CD4-positive, CD25-positive, alpha-beta regulatory T cell (primary cell): ENCODE results near the gene DEFB125. TPM values are rescaled to one million over a fixed set of nuclear protein-coding genes. Genes with fewer than 3 reads are reported as not detected.
A peak's percentile ranks its signal among the peaks of the same experiment; 100 is the strongest.
"Not testable (repeated sequence)": the region's sequence is repeated elsewhere in the genome, so short reads cannot be mapped to it uniquely, and the experiment has no call there.

ENCODE experiments used
- ATAC-seq, 2 donors: fragments of 150-1000 bp; cut with Tn5 transposase; one replicate each; pipeline ENCODE4 v1.10.0; 2021; ENCODE audit warnings: low read depth in 2 of 2, moderate number of reproducible peaks in 2 of 2, moderate library complexity in 1 of 2
- DNase-seq, 3 donors: peaks; one replicate each; pipeline versions ENCODE4 v3.0.0 to v3.0.0-alpha.2; 2012 to 2022; ENCODE audit warnings: mixed read lengths in 1 of 3
- H3K27ac ChIP-seq: one replicate; pipeline ENCODE4 v1.7.0; 2013; ENCODE audit warnings: mild to moderate bottlenecking, low read length; ENCODE audit not compliant: insufficient read depth, poor library complexity, severe bottlenecking
- H3K27me3 ChIP-seq: one replicate; pipeline ENCODE4 v1.7.0; 2013; ENCODE audit warnings: low read length; ENCODE audit not compliant: control insufficient read depth, insufficient read depth
- H3K36me3 ChIP-seq: one replicate; pipeline ENCODE4 v1.7.0; 2013; ENCODE audit warnings: mild to moderate bottlenecking, low read length, moderate library complexity; ENCODE audit not compliant: control insufficient read depth, insufficient read depth
- H3K4me1 ChIP-seq: 2 replicates; pipeline ENCODE4 v1.7.0; 2013; ENCODE audit warnings: mild to moderate bottlenecking, low read length; ENCODE audit not compliant: insufficient read depth, control insufficient read depth, poor library complexity, severe bottlenecking
- H3K4me3 ChIP-seq: one replicate; pipeline ENCODE4 v1.7.0; 2013; ENCODE audit warnings: low read depth, mild to moderate bottlenecking, low read length, moderate library complexity
- H3K9me3 ChIP-seq, 2 experiments: 1 replicate in 1 of 2; 2 replicates in 1 of 2; pipeline ENCODE4 v1.7.0; 2013; ENCODE audit warnings: low read length in 2 of 2, mild to moderate bottlenecking in 1 of 2, moderate library complexity in 1 of 2; ENCODE audit not compliant: control insufficient read depth in 2 of 2
- H3K27ac Mint-ChIP-seq, 3 donors: one replicate each; pipeline ENCODE4 v1.8.0; 2020 to 2022; ENCODE audit warnings: mild to moderate bottlenecking in 3 of 3, mixed read lengths in 3 of 3, moderate library complexity in 2 of 3
- H3K27me3 Mint-ChIP-seq: one replicate; pipeline ENCODE4 v1.8.0; 2022; ENCODE audit warnings: mild to moderate bottlenecking, mixed read lengths
- H3K36me3 Mint-ChIP-seq: one replicate; pipeline ENCODE4 v1.8.0; 2020; ENCODE audit warnings: mixed read lengths
- H3K4me1 Mint-ChIP-seq, 4 donors: one replicate each; pipeline ENCODE4 v1.8.0; 2020 to 2022; ENCODE audit warnings: mixed read lengths in 4 of 4, mild to moderate bottlenecking in 1 of 4
- H3K4me3 Mint-ChIP-seq, 4 donors: one replicate each; pipeline ENCODE4 v1.8.0; 2020 to 2022; ENCODE audit warnings: mild to moderate bottlenecking in 4 of 4, mixed read lengths in 4 of 4, moderate library complexity in 3 of 4
- H3K9me3 Mint-ChIP-seq, 7 donors: one replicate each; pipeline ENCODE4 v1.8.0; 2020 to 2022; ENCODE audit warnings: mixed read lengths in 7 of 7, mild to moderate bottlenecking in 3 of 7, moderate library complexity in 2 of 7
- polyA plus RNA-seq, 4 donors: library from polyadenylated mRNA; unstranded; fragments of 300-500 nt; fragmentation: Illumina TruSeq; gene quantifications; one replicate each; pipeline ENCODE4 v1.2.3, GENCODE V29; 2021
- total RNA-seq: library from RNA; stranded (reverse); gene quantifications from one replicate; pipeline ENCODE4 v1.2.3, GENCODE V29; 2022

DEFB125 gene
- total and polyA plus RNA-seq, 5 donors from 2014 or later: not detected

GRCh38 chr20:103456-103855, 16.0 kb downstream of the DEFB125 start:
- no peak overlapping the region for H3K27ac ChIP-seq
- DNase-seq: no peak
- H3K36me3 Mint-ChIP-seq: no peaks in the 10 kb centered on the region
- H3K9me3 ChIP-seq: no peaks in the 10 kb centered on the region
- no peak overlapping the region for H3K4me3 ChIP-seq
- H3K27me3 Mint-ChIP-seq: peaks cover 30% of the 10 kb centered on the region
- H3K27ac Mint-ChIP-seq: no peak overlapping the region
- H3K9me3 Mint-ChIP-seq: no peaks in the 10 kb centered on the region
- no peak for ATAC-seq
- no peaks in the 10 kb centered on the region for H3K4me1 Mint-ChIP-seq
- no peaks in the 10 kb centered on the region for H3K4me1 ChIP-seq
- H3K4me3 Mint-ChIP-seq: no peak overlapping the region
- no peaks in the 10 kb centered on the region for H3K36me3 ChIP-seq
- peaks cover 12% of the 10 kb centered on the region for H3K27me3 ChIP-seq

DNA sequence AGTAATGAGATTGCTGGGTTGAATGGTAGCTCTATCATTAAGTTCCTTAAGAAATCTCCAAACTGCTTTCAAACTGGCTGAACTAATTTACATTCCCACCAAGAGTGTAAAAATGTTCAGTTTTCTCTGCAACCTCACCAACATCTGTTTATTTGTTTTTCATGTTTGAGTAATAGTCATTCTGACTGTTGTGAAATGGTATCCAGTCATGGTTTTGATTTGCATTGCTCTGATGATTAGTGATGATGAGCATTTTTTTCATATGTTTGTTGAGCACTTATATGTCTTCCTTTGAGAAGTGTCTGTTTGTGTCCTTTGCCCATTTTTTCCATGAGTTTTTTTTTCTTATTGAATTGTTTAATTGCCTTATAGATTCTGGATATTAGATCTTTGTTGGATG, 24.9 kb downstream of the DEFB125 start:
- peaks cover 2 to 13% (median 4%) of the 10 kb centered on the region in 7 donors for H3K9me3 Mint-ChIP-seq
- Histone ChIP-seq H3K27me3 (peaks cover 7% of the 10 kb centered on the region), H3K4me1 (no peaks in the 10 kb centered on the region), H3K36me3 (no peaks in the 10 kb centered on the region), H3K9me3 (peaks cover 6 to 11% of the 10 kb centered on the region in 2 experiments), H3K4me3 (no peak overlapping the region), H3K27ac (no peak overlapping the region)
- no peaks in the 10 kb centered on the region for H3K36me3 Mint-ChIP-seq
- no peak overlapping the region for H3K27ac Mint-ChIP-seq
- no peaks in the 10 kb centered on the region for H3K4me1 Mint-ChIP-seq
- peaks cover 40% of the 10 kb centered on the region for H3K27me3 Mint-ChIP-seq
- DNase-seq (no peak), ATAC-seq (no peak)
- no peak overlapping the region for H3K4me3 Mint-ChIP-seq

- Mint-ChIP-seq H3K27me3 (peaks cover 50% of the 10 kb centered on the region), H3K27ac (no peak overlapping the region), H3K4me1 (no peaks in the 10 kb centered on the region), H3K36me3 (no peaks in the 10 kb centered on the region), H3K9me3 (peaks cover 5 to 23% (median 11%) of the 10 kb centered on the region in 7 donors), H3K4me3 (no peak overlapping the region)
- no peak overlapping the region for H3K27ac ChIP-seq
- DNase-seq: no peak
- ATAC-seq: no peak
- H3K36me3 ChIP-seq: no peaks in the 10 kb centered on the region
- peaks cover 10 to 14% of the 10 kb centered on the region in 2 experiments for H3K9me3 ChIP-seq
- H3K4me3 ChIP-seq: no peak overlapping the region
- H3K27me3 ChIP-seq: peaks cover 17% of the 10 kb centered on the region
- H3K4me1 ChIP-seq: no peaks in the 10 kb centered on the region
Observed at GRCh38 chr20:117518-117917, 30.0 kb downstream of the DEFB125 start.

DNA sequence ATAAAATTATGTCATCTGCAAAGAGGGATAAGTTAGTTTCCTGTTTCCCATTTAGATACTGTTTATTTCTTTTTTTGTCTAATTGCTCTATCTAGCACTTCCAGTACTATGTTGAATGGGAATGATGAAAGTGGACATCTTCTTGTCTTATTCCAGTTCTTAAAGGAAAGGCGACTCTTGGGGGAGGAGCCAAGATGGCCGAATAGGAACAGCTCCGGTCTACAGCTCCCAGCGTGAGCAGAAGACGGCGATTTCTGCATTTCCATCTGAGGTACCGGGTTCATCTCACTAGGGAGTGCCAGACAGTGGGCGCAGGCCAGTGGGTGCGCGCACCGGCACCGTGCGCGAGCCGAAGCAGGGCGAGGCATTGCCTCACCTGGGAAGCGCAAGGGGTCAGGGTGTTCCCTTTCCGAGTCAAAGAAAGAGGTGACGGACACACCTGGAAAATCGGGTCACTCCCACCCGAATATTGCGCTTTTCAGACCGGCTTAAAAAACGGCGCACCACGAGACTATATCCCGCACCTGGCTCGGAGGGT, 42.4 kb downstream of the DEFB125 start:
- H3K4me1 Mint-ChIP-seq, H3K36me3 Mint-ChIP-seq, H3K27ac Mint-ChIP-seq, H3K9me3 Mint-ChIP-seq, H3K4me1 ChIP-seq, DNase-seq, H3K4me3 Mint-ChIP-seq, H3K4me3 ChIP-seq, H3K36me3 ChIP-seq, H3K27me3 ChIP-seq, H3K27ac ChIP-seq, ATAC-seq, H3K9me3 ChIP-seq: not testable (repeated sequence)
- peaks cover 21% of the 10 kb centered on the region for H3K27me3 Mint-ChIP-seq

DNA sequence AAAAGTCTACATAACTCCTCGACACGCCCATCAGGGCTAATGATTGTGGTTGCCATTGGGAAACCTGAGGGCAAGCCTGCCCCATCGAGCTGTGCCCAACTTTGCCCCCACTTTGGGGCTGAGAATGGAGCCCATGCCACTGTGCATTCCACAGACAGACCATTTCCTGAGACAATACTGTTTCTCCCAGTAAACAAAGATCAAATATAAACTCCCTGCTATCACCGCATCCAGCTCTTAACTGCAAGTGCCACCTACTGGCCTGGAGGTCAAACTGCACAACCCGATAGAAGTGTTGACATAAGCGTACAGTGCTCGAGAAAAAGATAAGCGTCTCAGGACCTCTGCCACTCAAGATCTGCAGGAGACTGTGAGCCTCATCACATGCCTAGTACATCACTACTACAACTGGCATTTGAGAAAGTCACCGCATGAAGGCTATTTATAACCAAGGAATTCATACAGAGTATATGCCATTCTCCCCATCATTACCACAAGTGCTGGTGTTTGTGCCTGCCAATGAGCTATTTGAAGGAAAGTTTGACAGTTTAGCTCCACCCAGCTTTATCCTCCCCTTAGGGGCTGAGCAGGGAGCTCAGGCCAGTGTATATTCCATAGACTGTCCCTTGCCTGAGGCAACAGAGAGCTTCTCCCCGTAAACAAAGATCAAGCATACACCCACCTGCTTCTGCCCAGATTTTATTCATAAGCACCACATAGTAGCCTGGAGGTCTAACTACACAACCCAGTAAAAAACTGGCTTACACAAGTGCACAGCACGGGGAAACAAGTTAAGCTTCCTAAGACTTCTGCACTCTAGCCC, 50.4 kb downstream of the DEFB125 start:
- H3K4me3 Mint-ChIP-seq: no peak overlapping the region
- Histone ChIP-seq H3K36me3 (no peaks in the 10 kb centered on the region), H3K27me3 (peaks cover 9% of the 10 kb centered on the region), H3K4me3 (no peak overlapping the region), H3K9me3 (no peaks in the 10 kb centered on the region), H3K27ac (no peak overlapping the region), H3K4me1 (no peaks in the 10 kb centered on the region)
- H3K27me3 Mint-ChIP-seq: peaks cover 34% of the 10 kb centered on the region
- H3K36me3 Mint-ChIP-seq: no peaks in the 10 kb centered on the region
- DNase-seq: peak in 1 of 3 donors; percentile 33
- peaks cover 0 to 9% (median 3%) of the 10 kb centered on the region in 7 donors for H3K9me3 Mint-ChIP-seq
- H3K27ac Mint-ChIP-seq: no peak overlapping the region
- peaks cover 0 to 2% (median 0%) of the 10 kb centered on the region in 4 donors for H3K4me1 Mint-ChIP-seq
- ATAC-seq: no peak

GRCh38 chr20:142290-142689, 54.8 kb downstream of the DEFB125 start, which contains the start of gene DEFB126:
TSS of gene DEFB126 (plus strand) at chr20:142590. CDS start at chr20:142629, 39 bp downstream.
- Mint-ChIP-seq H3K4me3 (no peak within 1 kb of the TSS), H3K27ac (no peak within 1 kb of the TSS), H3K36me3 (no peaks in the 10 kb centered on the region), H3K4me1 (peaks cover 0 to 2% (median 0%) of the 10 kb centered on the region in 4 donors), H3K27me3 (peaks cover 36% of the 10 kb centered on the region), H3K9me3 (peaks cover 0 to 3% (median 0%) of the 10 kb centered on the region in 7 donors)
- Histone ChIP-seq H3K4me3 (no peak within 1 kb of the TSS), H3K27me3 (peaks cover 23% of the 10 kb centered on the region), H3K36me3 (no peaks in the 10 kb centered on the region), H3K27ac (no peak within 1 kb of the TSS), H3K4me1 (no peaks in the 10 kb centered on the region), H3K9me3 (no peaks in the 10 kb centered on the region)
- ATAC-seq (no peak), DNase-seq (no peak)

GRCh38 chr20:145877-146276, 58.4 kb downstream of the DEFB125 start:
- H3K27ac Mint-ChIP-seq: no peak overlapping the region
- no peak overlapping the region for H3K4me3 Mint-ChIP-seq
- ATAC-seq: no peak
- H3K27me3 ChIP-seq: peaks cover 15% of the 10 kb centered on the region
- no peaks in the 10 kb centered on the region for H3K36me3 ChIP-seq
- H3K4me3 ChIP-seq: no peak overlapping the region
- H3K36me3 Mint-ChIP-seq: no peaks in the 10 kb centered on the region
- H3K27me3 Mint-ChIP-seq: peaks cover 24% of the 10 kb centered on the region
- H3K4me1 ChIP-seq: no peaks in the 10 kb centered on the region
- no peaks in the 10 kb centered on the region for H3K9me3 Mint-ChIP-seq
- H3K27ac ChIP-seq: no peak overlapping the region
- no peak for DNase-seq
- no peaks in the 10 kb centered on the region for H3K9me3 ChIP-seq
- H3K4me1 Mint-ChIP-seq: no peaks in the 10 kb centered on the region
